ENCODE measurements around the gene PRKAG2.

Gene PRKAG2

GRCh38 chr7:151866761-151867655 is 9.9 kb downstream of the PRKAG2 start:
- no peaks in the 10 kb centered on the region for H3K9me3 ChIP-seq (ENCODE audit: control insufficient read depth in 5 of 5, low read length in 5 of 5)
- H3K4me1 ChIP-seq (ENCODE audit: control insufficient read depth in 5 of 5, insufficient read depth in 5 of 5, low read length in 5 of 5), result peaks cover 13 to 69% (median 52%) of the 10 kb centered on the region in 5 donors
- peak overlapping the region in 1 of 5 donors; percentile 11 for H3K9ac ChIP-seq (ENCODE audit: low read length in 5 of 5)
- no peak overlapping the region for H3K27ac ChIP-seq (ENCODE audit: low read depth, low read length)
- H3K36me3 ChIP-seq (ENCODE audit: control insufficient read depth in 5 of 5, insufficient read depth in 5 of 5, low read length in 5 of 5), result no peaks in the 10 kb centered on the region
- no peaks in the 10 kb centered on the region for H3K27me3 ChIP-seq (ENCODE audit: control insufficient read depth in 5 of 5, insufficient read depth in 4 of 5, low read length in 5 of 5)
- H3K4me3 ChIP-seq (ENCODE audit: low read depth in 1 of 5, low read length in 5 of 5), result no peak overlapping the region

GRCh38 chr7:151866028-151866427 is 10.9 kb downstream of the PRKAG2 start:
- no peaks in the 10 kb centered on the region for H3K9me3 ChIP-seq (ENCODE audit: control insufficient read depth in 5 of 5, low read length in 5 of 5)
- no peak overlapping the region for H3K9ac ChIP-seq (ENCODE audit: low read length in 5 of 5)
- H3K36me3 ChIP-seq (ENCODE audit: control insufficient read depth in 5 of 5, insufficient read depth in 5 of 5, low read length in 5 of 5), result no peaks in the 10 kb centered on the region
- H3K27ac ChIP-seq (ENCODE audit: low read depth, low read length), result no peak overlapping the region
- peaks cover 11 to 62% (median 49%) of the 10 kb centered on the region in 5 donors for H3K4me1 ChIP-seq (ENCODE audit: control insufficient read depth in 5 of 5, insufficient read depth in 5 of 5, low read length in 5 of 5)
- H3K27me3 ChIP-seq (ENCODE audit: control insufficient read depth in 5 of 5, insufficient read depth in 4 of 5, low read length in 5 of 5), result no peaks in the 10 kb centered on the region
- no peak overlapping the region for H3K4me3 ChIP-seq (ENCODE audit: low read depth in 1 of 5, low read length in 5 of 5)

GRCh38 chr7:151865070-151865670 is 11.7 kb downstream of the PRKAG2 start:
- H3K4me3 ChIP-seq (ENCODE audit: low read depth in 1 of 5, low read length in 5 of 5), result no peak overlapping the region
- H3K4me1 ChIP-seq (ENCODE audit: control insufficient read depth in 5 of 5, insufficient read depth in 5 of 5, low read length in 5 of 5), result peaks cover 9 to 53% (median 42%) of the 10 kb centered on the region in 5 donors
- H3K9ac ChIP-seq (ENCODE audit: low read length in 5 of 5), result peak overlapping the region in 1 of 5 donors; percentile 60
- H3K36me3 ChIP-seq (ENCODE audit: control insufficient read depth in 5 of 5, insufficient read depth in 5 of 5, low read length in 5 of 5), result no peaks in the 10 kb centered on the region
- H3K9me3 ChIP-seq (ENCODE audit: control insufficient read depth in 5 of 5, low read length in 5 of 5), result no peaks in the 10 kb centered on the region
- no peaks in the 10 kb centered on the region for H3K27me3 ChIP-seq (ENCODE audit: control insufficient read depth in 5 of 5, insufficient read depth in 4 of 5, low read length in 5 of 5)
- H3K27ac ChIP-seq (ENCODE audit: low read depth, low read length), result no peak overlapping the region

- H3K4me1 ChIP-seq (ENCODE audit: control insufficient read depth in 5 of 5, insufficient read depth in 5 of 5, low read length in 5 of 5), result peaks cover 9 to 49% (median 37%) of the 10 kb centered on the region in 5 donors
- no peak overlapping the region for H3K9ac ChIP-seq (ENCODE audit: low read length in 5 of 5)
- H3K27me3 ChIP-seq (ENCODE audit: control insufficient read depth in 5 of 5, insufficient read depth in 4 of 5, low read length in 5 of 5), result no peaks in the 10 kb centered on the region
- no peak overlapping the region for H3K27ac ChIP-seq (ENCODE audit: low read depth, low read length)
- H3K9me3 ChIP-seq (ENCODE audit: control insufficient read depth in 5 of 5, low read length in 5 of 5), result no peaks in the 10 kb centered on the region
- peaks cover 0 to 3% (median 3%) of the 10 kb centered on the region in 5 donors for H3K36me3 ChIP-seq (ENCODE audit: control insufficient read depth in 5 of 5, insufficient read depth in 5 of 5, low read length in 5 of 5)
- H3K4me3 ChIP-seq (ENCODE audit: low read depth in 1 of 5, low read length in 5 of 5), result no peak overlapping the region
Observed at GRCh38 chr7:151864561-151864960, 12.4 kb downstream of the PRKAG2 start.

- Histone ChIP-seq H3K27ac (ENCODE audit: low read depth, low read length) (no peak overlapping the region), H3K27me3 (ENCODE audit: control insufficient read depth in 5 of 5, insufficient read depth in 4 of 5, low read length in 5 of 5) (no peaks in the 10 kb centered on the region), H3K36me3 (ENCODE audit: control insufficient read depth in 5 of 5, insufficient read depth in 5 of 5, low read length in 5 of 5) (peaks cover 0 to 8% (median 7%) of the 10 kb centered on the region in 5 donors), H3K9me3 (ENCODE audit: control insufficient read depth in 5 of 5, low read length in 5 of 5) (no peaks in the 10 kb centered on the region), H3K4me3 (ENCODE audit: low read depth in 1 of 5, low read length in 5 of 5) (no peak overlapping the region), H3K9ac (ENCODE audit: low read length in 5 of 5) (no peak overlapping the region), H3K4me1 (ENCODE audit: control insufficient read depth in 5 of 5, insufficient read depth in 5 of 5, low read length in 5 of 5) (peaks cover 4 to 44% (median 32%) of the 10 kb centered on the region in 5 donors)
Observed at GRCh38 chr7:151864081-151864480, 12.8 kb downstream of the PRKAG2 start.

- no peak overlapping the region for H3K9ac ChIP-seq (ENCODE audit: low read length in 5 of 5)
- H3K9me3 ChIP-seq (ENCODE audit: control insufficient read depth in 5 of 5, low read length in 5 of 5), result no peaks in the 10 kb centered on the region
- no peak overlapping the region for H3K4me3 ChIP-seq (ENCODE audit: low read depth in 1 of 5, low read length in 5 of 5)
- H3K27ac ChIP-seq (ENCODE audit: low read depth, low read length), result no peak overlapping the region
- H3K4me1 ChIP-seq (ENCODE audit: control insufficient read depth in 5 of 5, insufficient read depth in 5 of 5, low read length in 5 of 5), result peaks cover 3 to 39% (median 27%) of the 10 kb centered on the region in 5 donors
- H3K36me3 ChIP-seq (ENCODE audit: control insufficient read depth in 5 of 5, insufficient read depth in 5 of 5, low read length in 5 of 5), result peaks cover 0 to 12% (median 9%) of the 10 kb centered on the region in 5 donors
- no peaks in the 10 kb centered on the region for H3K27me3 ChIP-seq (ENCODE audit: control insufficient read depth in 5 of 5, insufficient read depth in 4 of 5, low read length in 5 of 5)
Observed at GRCh38 chr7:151863386-151864079, 13.4 kb downstream of the PRKAG2 start.

- peaks cover 0 to 12% (median 9%) of the 10 kb centered on the region in 5 donors for H3K36me3 ChIP-seq (ENCODE audit: control insufficient read depth in 5 of 5, insufficient read depth in 5 of 5, low read length in 5 of 5)
- no peaks in the 10 kb centered on the region for H3K9me3 ChIP-seq (ENCODE audit: control insufficient read depth in 5 of 5, low read length in 5 of 5)
- H3K27ac ChIP-seq (ENCODE audit: low read depth, low read length), result no peak overlapping the region
- H3K4me3 ChIP-seq (ENCODE audit: low read depth in 1 of 5, low read length in 5 of 5), result no peak overlapping the region
- no peak overlapping the region for H3K9ac ChIP-seq (ENCODE audit: low read length in 5 of 5)
- no peaks in the 10 kb centered on the region for H3K27me3 ChIP-seq (ENCODE audit: control insufficient read depth in 5 of 5, insufficient read depth in 4 of 5, low read length in 5 of 5)
- peaks cover 0 to 31% (median 19%) of the 10 kb centered on the region in 5 donors for H3K4me1 ChIP-seq (ENCODE audit: control insufficient read depth in 5 of 5, insufficient read depth in 5 of 5, low read length in 5 of 5)
Observed at GRCh38 chr7:151862606-151863381, 14.1 kb downstream of the PRKAG2 start.

GRCh38 chr7:151861881-151862280 is 15.0 kb downstream of the PRKAG2 start:
- H3K27me3 ChIP-seq (ENCODE audit: control insufficient read depth in 5 of 5, insufficient read depth in 4 of 5, low read length in 5 of 5), result no peaks in the 10 kb centered on the region
- H3K9me3 ChIP-seq (ENCODE audit: control insufficient read depth in 5 of 5, low read length in 5 of 5), result no peaks in the 10 kb centered on the region
- peaks cover 0 to 24% (median 15%) of the 10 kb centered on the region in 5 donors for H3K4me1 ChIP-seq (ENCODE audit: control insufficient read depth in 5 of 5, insufficient read depth in 5 of 5, low read length in 5 of 5)
- H3K27ac ChIP-seq (ENCODE audit: low read depth, low read length), result no peak overlapping the region
- H3K36me3 ChIP-seq (ENCODE audit: control insufficient read depth in 5 of 5, insufficient read depth in 5 of 5, low read length in 5 of 5), result peaks cover 0 to 12% (median 9%) of the 10 kb centered on the region in 5 donors
- H3K4me3 ChIP-seq (ENCODE audit: low read depth in 1 of 5, low read length in 5 of 5), result no peak overlapping the region
- no peak overlapping the region for H3K9ac ChIP-seq (ENCODE audit: low read length in 5 of 5)

GRCh38 chr7:151860771-151861170 is 16.1 kb downstream of the PRKAG2 start:
- Histone ChIP-seq H3K4me3 (ENCODE audit: low read depth in 1 of 5, low read length in 5 of 5) (no peak overlapping the region), H3K4me1 (ENCODE audit: control insufficient read depth in 5 of 5, insufficient read depth in 5 of 5, low read length in 5 of 5) (peaks cover 0 to 24% (median 15%) of the 10 kb centered on the region in 5 donors), H3K36me3 (ENCODE audit: control insufficient read depth in 5 of 5, insufficient read depth in 5 of 5, low read length in 5 of 5) (peaks cover 0 to 15% (median 9%) of the 10 kb centered on the region in 5 donors), H3K27ac (ENCODE audit: low read depth, low read length) (no peak overlapping the region), H3K9ac (ENCODE audit: low read length in 5 of 5) (no peak overlapping the region), H3K27me3 (ENCODE audit: control insufficient read depth in 5 of 5, insufficient read depth in 4 of 5, low read length in 5 of 5) (no peaks in the 10 kb centered on the region), H3K9me3 (ENCODE audit: control insufficient read depth in 5 of 5, low read length in 5 of 5) (no peaks in the 10 kb centered on the region)
